DOHH2 (cell line): Measurements from ENCODE around the gene MLST8.

ENCODE experiments used
- H3F3A ChIP-seq: fragments of 200-600 bp; sonication (generic), shearing (Covaris generic); 2 replicates; pipeline ENCODE4 v1.6.0; 2016; ENCODE audit warnings: antibody characterized with exemption, mild to moderate bottlenecking; ENCODE audit not compliant: control insufficient read depth, insufficient read depth
- H3K27ac ChIP-seq: fragments of 200-600 bp; sonication (generic); 2 replicates; pipeline ENCODE4 v1.5.1; 2014; ENCODE audit warnings: low read depth, mild to moderate bottlenecking, low read length, moderate library complexity
- H3K27me3 ChIP-seq: fragments of 200-600 bp; sonication (generic); 2 replicates; pipeline ENCODE4 v1.6.1; 2014; ENCODE audit warnings: mild to moderate bottlenecking, low read length, mixed read lengths; ENCODE audit not compliant: control insufficient read depth
- H3K36me3 ChIP-seq: fragments of 200-600 bp; sonication (generic); 2 replicates; pipeline ENCODE4 v1.6.1; 2014; ENCODE audit warnings: mild to moderate bottlenecking, low read length, moderate library complexity, mixed read lengths; ENCODE audit not compliant: control insufficient read depth
- H3K4me1 ChIP-seq: fragments of 200-600 bp; sonication (generic); 2 replicates; pipeline ENCODE4 v1.6.1; 2014; ENCODE audit warnings: mild to moderate bottlenecking, low read length, mixed read lengths; ENCODE audit not compliant: control insufficient read depth
- H3K4me2 ChIP-seq: fragments of 200-600 bp; sonication (generic); 2 replicates; pipeline ENCODE4 v1.6.0; 2014; ENCODE audit warnings: mild to moderate bottlenecking, low read length, moderate library complexity
- H3K4me3 ChIP-seq: fragments of 200-600 bp; sonication (generic); 2 replicates; pipeline ENCODE4 v1.5.1; 2014; ENCODE audit warnings: mild to moderate bottlenecking, low read length, mixed read lengths
- H3K79me2 ChIP-seq: fragments of 200-600 bp; sonication (generic); 2 replicates; pipeline ENCODE4 v1.6.1; 2014; ENCODE audit warnings: mild to moderate bottlenecking, low read length, mixed read lengths; ENCODE audit not compliant: control insufficient read depth
- H3K9me2 ChIP-seq: fragments of 200-600 bp; sonication (generic); replicated peaks from 2 replicates; pipeline ENCODE4 v1.6.1; 2014; ENCODE audit warnings: mild to moderate bottlenecking, low read length, mixed read lengths; ENCODE audit not compliant: control insufficient read depth
- H3K9me3 ChIP-seq: fragments of 200-600 bp; sonication (generic); 2 replicates; pipeline ENCODE4 v1.6.1; 2014; ENCODE audit warnings: antibody characterized with exemption, low read length, mixed read lengths; ENCODE audit not compliant: control insufficient read depth, insufficient read depth
- H4K20me1 ChIP-seq: fragments of 200-600 bp; sonication (generic); 2 replicates; pipeline ENCODE4 v1.6.0; 2014; ENCODE audit warnings: low read depth, mild to moderate bottlenecking, antibody characterized with exemption, low read length, moderate library complexity; ENCODE audit not compliant: control insufficient read depth, insufficient read depth
- EZH2phosphoT487 ChIP-seq: fragments of 200-600 bp; sonication (generic); IDR thresholded peaks from 2 replicates; pipeline ENCODE4 v1.6.1; 2017; ENCODE audit warnings: borderline replicate concordance, mild to moderate bottlenecking, antibody characterized with exemption, low read length, moderate library complexity, mixed read lengths
- TF ChIP-seq, protein P1 (sequence below): fragments of 200-600 bp; sonication (generic); IDR thresholded peaks from one replicate; pipeline ENCODE4 v1.5.1; 2014; ENCODE audit warnings: antibody characterized with exemption, mild to moderate bottlenecking, low read depth, low read length; ENCODE audit not compliant: poor library complexity, severe bottlenecking

Gene MLST8

DNA sequence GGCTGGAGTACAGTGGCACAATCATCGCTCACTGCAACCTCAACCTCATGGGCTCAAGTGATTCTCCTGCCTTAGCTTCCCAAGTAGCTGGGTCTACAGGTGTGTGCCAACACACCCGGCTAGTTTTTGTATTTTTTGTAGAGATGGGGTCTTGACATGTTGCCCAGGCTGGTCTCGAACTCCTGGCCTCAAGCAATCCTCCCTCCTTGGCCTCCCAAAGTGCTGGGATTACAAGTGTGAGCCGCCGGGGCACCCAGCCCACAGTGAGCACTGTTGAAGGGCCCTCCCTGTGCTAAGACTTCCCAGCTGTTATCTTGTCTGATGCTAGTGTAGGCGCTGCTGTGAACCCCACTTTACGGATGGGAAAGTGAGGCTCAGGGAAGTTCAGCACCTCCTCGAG lies 16.9 kb upstream of the MLST8 start:
- Histone ChIP-seq H3K4me2 (no peak overlapping the region), H3K27ac (no peak overlapping the region), H3K9me2 (no peaks in the 10 kb centered on the region), H3K9me3 (no peaks in the 10 kb centered on the region), H3K36me3 (no peaks in the 10 kb centered on the region), H4K20me1 (no peaks in the 10 kb centered on the region), H3K4me3 (no peak overlapping the region), H3F3A (no peaks in the 10 kb centered on the region), H3K4me1 (peaks cover 2% of the 10 kb centered on the region; the same call in 1 of the 2 replicates), H3K79me2 (no peaks in the 10 kb centered on the region), H3K27me3 (peaks cover 2% of the 10 kb centered on the region)
- no peak for TF ChIP-seq EZH2phosphoT487
- TF ChIP-seq, protein P1, sequence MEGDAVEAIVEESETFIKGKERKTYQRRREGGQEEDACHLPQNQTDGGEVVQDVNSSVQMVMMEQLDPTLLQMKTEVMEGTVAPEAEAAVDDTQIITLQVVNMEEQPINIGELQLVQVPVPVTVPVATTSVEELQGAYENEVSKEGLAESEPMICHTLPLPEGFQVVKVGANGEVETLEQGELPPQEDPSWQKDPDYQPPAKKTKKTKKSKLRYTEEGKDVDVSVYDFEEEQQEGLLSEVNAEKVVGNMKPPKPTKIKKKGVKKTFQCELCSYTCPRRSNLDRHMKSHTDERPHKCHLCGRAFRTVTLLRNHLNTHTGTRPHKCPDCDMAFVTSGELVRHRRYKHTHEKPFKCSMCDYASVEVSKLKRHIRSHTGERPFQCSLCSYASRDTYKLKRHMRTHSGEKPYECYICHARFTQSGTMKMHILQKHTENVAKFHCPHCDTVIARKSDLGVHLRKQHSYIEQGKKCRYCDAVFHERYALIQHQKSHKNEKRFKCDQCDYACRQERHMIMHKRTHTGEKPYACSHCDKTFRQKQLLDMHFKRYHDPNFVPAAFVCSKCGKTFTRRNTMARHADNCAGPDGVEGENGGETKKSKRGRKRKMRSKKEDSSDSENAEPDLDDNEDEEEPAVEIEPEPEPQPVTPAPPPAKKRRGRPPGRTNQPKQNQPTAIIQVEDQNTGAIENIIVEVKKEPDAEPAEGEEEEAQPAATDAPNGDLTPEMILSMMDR = no peak

DNA sequence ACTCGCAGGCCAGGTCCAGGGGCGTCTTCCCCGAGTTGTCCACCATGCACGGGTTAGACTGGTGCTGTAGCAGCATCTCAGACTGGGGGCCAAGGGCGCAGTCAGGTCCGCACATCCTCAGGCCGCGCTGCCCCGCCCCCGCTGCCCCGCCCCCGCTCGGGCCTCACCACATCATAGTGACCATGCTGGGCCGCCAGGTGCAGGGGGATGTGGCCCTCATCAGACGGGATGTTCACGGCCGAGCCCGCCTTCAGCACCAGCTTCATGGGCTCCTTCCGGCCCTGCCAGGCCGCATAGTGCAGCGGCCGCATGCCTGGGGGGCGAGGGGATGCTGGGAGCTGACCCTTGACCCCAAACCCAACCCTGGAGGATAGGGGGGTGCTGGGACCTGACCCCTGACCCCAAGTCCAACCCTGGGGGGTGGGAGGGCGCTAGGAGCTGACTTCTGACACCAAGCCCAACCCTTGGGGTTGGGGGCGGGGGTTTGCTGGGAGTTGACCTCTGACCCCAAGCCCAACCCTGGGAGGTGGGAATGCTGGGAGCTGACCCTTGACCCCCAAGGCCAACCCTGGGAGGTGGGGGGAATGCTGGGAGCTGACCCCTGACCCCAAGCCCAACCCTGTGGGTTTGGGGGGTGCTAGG lies 15.9 kb upstream of the MLST8 start:
- H3K36me3 ChIP-seq = no peaks in the 10 kb centered on the region
- no peak overlapping the region for H3K4me2 ChIP-seq
- H3K27me3 ChIP-seq = peaks cover 12% of the 10 kb centered on the region
- no peak overlapping the region for H3K27ac ChIP-seq
- no peaks in the 10 kb centered on the region for H3K9me3 ChIP-seq
- H3K4me3 ChIP-seq = no peak overlapping the region
- no peak for TF ChIP-seq EZH2phosphoT487
- TF ChIP-seq, protein P1 = no peak
- no peaks in the 10 kb centered on the region for H3K9me2 ChIP-seq
- no peaks in the 10 kb centered on the region for H3F3A ChIP-seq
- H3K79me2 ChIP-seq = no peaks in the 10 kb centered on the region
- H3K4me1 ChIP-seq = no peaks in the 10 kb centered on the region; the same call in 1 of the 2 replicates
- no peaks in the 10 kb centered on the region for H4K20me1 ChIP-seq

DNA sequence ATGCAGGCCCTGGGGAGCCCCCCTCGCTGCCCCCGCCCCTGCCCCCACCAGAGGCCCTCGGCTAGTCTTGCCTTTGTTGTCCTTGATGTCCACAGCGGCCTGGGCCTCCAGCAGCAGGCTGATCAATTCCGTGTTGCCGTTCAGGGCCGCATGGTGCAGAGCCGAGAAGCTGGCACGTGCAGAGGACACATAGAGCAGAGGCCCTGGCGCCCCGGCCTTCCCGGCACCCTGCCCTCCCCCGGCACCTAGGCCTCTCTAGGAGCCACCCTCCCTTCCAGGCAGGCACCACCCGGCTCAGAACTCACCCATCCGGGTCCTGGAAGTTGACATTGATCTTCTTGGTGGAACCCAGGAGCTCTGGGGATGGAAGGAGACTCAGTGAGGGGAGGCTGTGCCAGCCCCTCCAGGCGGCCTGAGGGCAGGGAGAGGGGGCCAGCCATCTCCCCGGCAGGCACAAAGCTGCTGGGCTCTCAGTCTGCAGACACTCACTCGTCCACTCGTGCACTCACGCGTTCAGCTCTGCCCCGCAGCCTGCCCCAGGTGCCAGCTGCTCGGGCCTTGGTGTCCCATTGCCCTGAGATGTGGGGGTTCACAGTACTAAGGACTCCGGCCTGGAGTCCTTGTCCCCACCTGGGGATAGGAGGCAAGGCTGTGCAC lies 15.1 kb upstream of the MLST8 start:
- peaks cover 19% of the 10 kb centered on the region for H3K27me3 ChIP-seq

More for the DNA sequence above, 15.1 kb upstream of the MLST8 start:
- Histone ChIP-seq H4K20me1 (peaks cover 2% of the 10 kb centered on the region; the same call in 1 of the 2 replicates), H3K4me3 (no peak overlapping the region), H3K79me2 (no peaks in the 10 kb centered on the region), H3K4me2 (no peak overlapping the region), H3K4me1 (peaks cover 2% of the 10 kb centered on the region), H3K9me2 (no peaks in the 10 kb centered on the region), H3K36me3 (no peaks in the 10 kb centered on the region), H3K27ac (no peak overlapping the region), H3F3A (no peaks in the 10 kb centered on the region), H3K9me3 (no peaks in the 10 kb centered on the region)
- no peak for TF ChIP-seq EZH2phosphoT487
- TF ChIP-seq, protein P1 = no peak
